ENCODE data around the gene GRIN2B.

GRCh38 chr12:13945641-13946040 lies 35.8 kb downstream of the GRIN2B start:
- TF ChIP-seq POLR2AphosphoS5 (IDR thresholded peaks at IDR 0.05; ENCODE audit: low read depth, low read length) (no peak), POLR2A (IDR thresholded peaks at IDR 0.05; ENCODE audit: low read depth, low read length) (no peak), TAF1 (IDR thresholded peaks at IDR 0.05; ENCODE audit: low read depth, low read length) (no peak)

Measured in GM12891 (cell line).